Keratinocyte (primary cell): ENCODE measurements around the gene ROBO2. TPM values are rescaled to one million over a fixed set of nuclear protein-coding genes. Genes with fewer than 3 reads are reported as not detected.

Experiments used
- DNase-seq: peaks from one replicate; pipeline ENCODE4 v3.0.0-alpha.2; 2011; ENCODE audit warnings: low read depth, missing footprints, low spot score
- FAIRE-seq: peaks from 2 replicates; lab custom pipeline; 2011; peaks lifted over from hg19 to GRCh38; lab: Jason Lieb, UNC
- H2AFZ ChIP-seq: 2 replicates; pipeline ENCODE4 v1.6.0; 2012; ENCODE audit warnings: low read length, control low read depth, inconsistent platforms; ENCODE audit not compliant: control insufficient read depth
- H3K27ac ChIP-seq: 2 replicates; pipeline ENCODE4 v1.5.1; 2011; ENCODE audit warnings: low read length; ENCODE audit not compliant: control insufficient read depth, insufficient read depth
- H3K27me3 ChIP-seq: 3 replicates; pipeline ENCODE4 v1.6.0; 2011; ENCODE audit warnings: low read length; ENCODE audit not compliant: control insufficient read depth, insufficient read depth; ENCODE audit errors: extremely low read depth
- H3K36me3 ChIP-seq, 2 experiments: 2 replicates in 1 of 2; 3 replicates in 1 of 2; pipeline ENCODE4 v1.5.1; 2011; ENCODE audit warnings: low read length in 2 of 2, mild to moderate bottlenecking in 1 of 2; ENCODE audit not compliant: control insufficient read depth in 2 of 2, insufficient read depth in 2 of 2; ENCODE audit errors: extremely low read depth in 1 of 2
- H3K4me1 ChIP-seq: 3 replicates; pipeline ENCODE4 v1.5.1; 2011; ENCODE audit warnings: low read length; ENCODE audit not compliant: control insufficient read depth, insufficient read depth; ENCODE audit errors: extremely low read depth
- H3K4me2 ChIP-seq: 3 replicates; pipeline ENCODE4 v1.6.0; 2011; ENCODE audit warnings: low read depth, low read length; ENCODE audit not compliant: control insufficient read depth, insufficient read depth; ENCODE audit errors: extremely low read depth
- H3K4me3 ChIP-seq, 3 experiments: fragments of 200-600 bp in 1 of 3; sonication (generic) in 1 of 3; 2 replicates in 2 of 3; 3 replicates in 1 of 3; pipeline ENCODE4 v1.5.1; 2011 to 2016; ENCODE audit warnings: low read length in 3 of 3, mild to moderate bottlenecking in 3 of 3, control low read depth in 2 of 3, inconsistent platforms in 1 of 3, low read depth in 1 of 3, mixed read lengths in 1 of 3, mixed run types in 1 of 3, moderate library complexity in 1 of 3; ENCODE audit not compliant: control insufficient read depth in 2 of 3, insufficient read depth in 2 of 3; ENCODE audit errors: extremely low read depth in 1 of 3
- H3K79me2 ChIP-seq: 2 replicates; pipeline ENCODE4 v1.6.0; 2012; ENCODE audit warnings: low read length; ENCODE audit not compliant: control insufficient read depth, insufficient read depth
- H3K9ac ChIP-seq: 3 replicates; pipeline ENCODE4 v1.6.0; 2011; ENCODE audit warnings: low read length; ENCODE audit not compliant: control insufficient read depth, insufficient read depth; ENCODE audit errors: extremely low read depth
- H3K9me1 ChIP-seq: 3 replicates; pipeline ENCODE4 v1.6.0; 2011; ENCODE audit warnings: low read length; ENCODE audit not compliant: control insufficient read depth, insufficient read depth; ENCODE audit errors: extremely low read depth
- H3K9me3 ChIP-seq: 2 replicates; pipeline ENCODE4 v1.5.1; 2012; ENCODE audit warnings: low read depth, low read length; ENCODE audit not compliant: control insufficient read depth
- H4K20me1 ChIP-seq: 3 replicates; pipeline ENCODE4 v1.6.0; 2011; ENCODE audit warnings: low read length; ENCODE audit not compliant: control insufficient read depth, insufficient read depth; ENCODE audit errors: extremely low read depth
- CTCF ChIP-seq, 3 experiments: IDR thresholded peaks in 1 of 3; conservative IDR thresholded peaks in 1 of 3; optimal IDR thresholded peaks in 1 of 3; 2 replicates in 2 of 3; 3 replicates in 1 of 3; pipeline versions ENCODE3 to v1.5.1; 2011; ENCODE audit warnings: low read length in 3 of 3, mild to moderate bottlenecking in 3 of 3, moderate library complexity in 2 of 3, control low read depth in 1 of 3, inconsistent platforms in 1 of 3; ENCODE audit not compliant: insufficient read depth in 2 of 3; ENCODE audit errors: extremely low read depth in 1 of 3
- EZH2 ChIP-seq: IDR thresholded peaks from one replicate; pipeline ENCODE4 v1.6.1; 2012; ENCODE audit warnings: inconsistent platforms, mild to moderate bottlenecking, low read length, moderate library complexity
- dilution Hi-C: fragments of 300-500 bp; cut with MboI; formaldehyde crosslinking; loops from one replicate; pipeline ENCODE4 v1.7.0; 2020; ENCODE audit warnings: low sequenced_read_pairs; ENCODE audit not compliant: extremely low pct_ligation_motif_present
- polyA plus RNA-seq, 5 experiments: library from polyadenylated mRNA; depleted of rRNA in 3 of 5; stranded (reverse) in 3 of 5; stranded (forward) in 1 of 5; unstranded in 1 of 5; fragments of >200 nt; gene quantifications; 1 replicate in 1 of 5; 2 replicates in 3 of 5; 3 replicates in 1 of 5; pipeline versions ENCODE4 v1.2.1 to v1.2.3, GENCODE V29; 2011 to 2012; ENCODE audit warnings: missing spikeins in 2 of 5, low read depth in 1 of 5, low replicate concordance in 1 of 5

The ROBO2 gene
- polyA plus RNA-seq, 1 donor (not counting 4 experiments of a cell fraction or from before 2014, with no cell fraction given) = 0.30 TPM

GRCh38 chr3:77093101-77093500 lies 53.2 kb downstream of the ROBO2 start:
- dilution Hi-C loops = no loop called here
- no peak for TF ChIP-seq EZH2
- no peak for TF ChIP-seq CTCF (optimal IDR thresholded peaks at IDR 0.05 in 1 of 3, IDR thresholded peaks at IDR 0.05 in 1 of 3, conservative IDR thresholded peaks at IDR 0.05 in 1 of 3; ENCODE audit: extremely low read depth in 1 of 3, insufficient read depth in 2 of 3, low read length in 3 of 3)
- no peak overlapping the region for H3K9ac ChIP-seq
- H3K36me3 ChIP-seq = no peaks in the 10 kb centered on the region
- no peaks in the 10 kb centered on the region for H3K9me1 ChIP-seq
- H3K27me3 ChIP-seq = no peaks in the 10 kb centered on the region
- H3K27ac ChIP-seq = no peak overlapping the region
- no peak for DNase-seq
- H3K4me1 ChIP-seq = no peaks in the 10 kb centered on the region
- H3K4me2 ChIP-seq = no peak overlapping the region
- H4K20me1 ChIP-seq = no peaks in the 10 kb centered on the region
- no peak overlapping the region for H2AFZ ChIP-seq
- H3K4me3 ChIP-seq = no peak overlapping the region
- no peaks in the 10 kb centered on the region for H3K9me3 ChIP-seq
- no peak for FAIRE-seq
- no peaks in the 10 kb centered on the region for H3K79me2 ChIP-seq

- dilution Hi-C loops = no loop called here
- no peak for FAIRE-seq
Observed at GRCh38 chr3:77096145-77096544, 56.2 kb downstream of the ROBO2 start.

More at GRCh38 chr3:77096145-77096544, 56.2 kb downstream of the ROBO2 start:
- H3K4me2 ChIP-seq = no peak overlapping the region
- no peak overlapping the region for H3K27ac ChIP-seq
- no peak for DNase-seq
- no peaks in the 10 kb centered on the region for H4K20me1 ChIP-seq
- TF ChIP-seq CTCF (optimal IDR thresholded peaks at IDR 0.05 in 1 of 3, IDR thresholded peaks at IDR 0.05 in 1 of 3, conservative IDR thresholded peaks at IDR 0.05 in 1 of 3; ENCODE audit: extremely low read depth in 1 of 3, insufficient read depth in 2 of 3, low read length in 3 of 3) = no peak
- TF ChIP-seq EZH2 = no peak
- H3K27me3 ChIP-seq = no peaks in the 10 kb centered on the region
- no peaks in the 10 kb centered on the region for H3K36me3 ChIP-seq
- H3K79me2 ChIP-seq = no peaks in the 10 kb centered on the region
- no peak overlapping the region for H2AFZ ChIP-seq
- H3K4me1 ChIP-seq = no peaks in the 10 kb centered on the region
- H3K4me3 ChIP-seq = no peak overlapping the region
- no peaks in the 10 kb centered on the region for H3K9me1 ChIP-seq
- no peak overlapping the region for H3K9ac ChIP-seq
- no peaks in the 10 kb centered on the region for H3K9me3 ChIP-seq
